Fibroblast of skin of left biceps (primary cell): Measurements from ENCODE around the gene EYA2.
"Not testable (repeated sequence)": the region's sequence is repeated elsewhere in the genome, so short reads cannot be mapped to it uniquely, and the experiment has no call there.

ENCODE experiments used
- DNase-seq, 2 experiments: peaks; one replicate each; pipeline ENCODE4 v3.0.0-alpha.2; 2013; ENCODE audit warnings: low read depth in 2 of 2

Gene EYA2

GRCh38 chr20:47174456-47175243 lies 280.0 kb downstream of the EYA2 start:
- DNase-seq = no peak

- DNase-seq = no peak
These were observed 280.9 kb downstream of the EYA2 start for GRCh38 chr20:47175493-47175892.

- DNase-seq = not testable (repeated sequence)
These were observed 281.6 kb downstream of the EYA2 start for GRCh38 chr20:47176217-47176616.

- no peak for DNase-seq
These were observed 283.6 kb downstream of the EYA2 start for GRCh38 chr20:47178277-47178676.

- no peak for DNase-seq
These were observed 284.2 kb downstream of the EYA2 start for GRCh38 chr20:47178851-47179250.

GRCh38 chr20:47179267-47179666 lies 284.6 kb downstream of the EYA2 start:
- DNase-seq = no peak

GRCh38 chr20:47181056-47181862 lies 286.6 kb downstream of the EYA2 start:
- peak; percentile 51 to 52 for DNase-seq

- DNase-seq = no peak
These were observed 288.7 kb downstream of the EYA2 start for GRCh38 chr20:47183367-47183766.

GRCh38 chr20:47187450-47188195 lies 293.0 kb downstream of the EYA2 start:
- DNase-seq = no peak

GRCh38 chr20:47188540-47188939 lies 293.9 kb downstream of the EYA2 start:
- no peak for DNase-seq

- DNase-seq = no peak
These were observed 294.4 kb downstream of the EYA2 start for GRCh38 chr20:47189060-47189459.

GRCh38 chr20:47191074-47191673 lies 296.5 kb downstream of the EYA2 start:
- DNase-seq = no peak

GRCh38 chr20:47191956-47192355 lies 297.3 kb downstream of the EYA2 start:
- no peak for DNase-seq

GRCh38 chr20:47195573-47195972 lies 300.9 kb downstream of the EYA2 start:
- DNase-seq = no peak

- peak in 1 of 2 experiments; percentile 7 for DNase-seq
These were observed 301.7 kb downstream of the EYA2 start for GRCh38 chr20:47196091-47197081.

GRCh38 chr20:47198254-47198671 lies 303.6 kb downstream of the EYA2 start:
- DNase-seq = no peak

- no peak for DNase-seq
These were observed 304.4 kb downstream of the EYA2 start for GRCh38 chr20:47198996-47199552.

GRCh38 chr20:47201074-47201730 lies 306.6 kb downstream of the EYA2 start:
- no peak for DNase-seq

GRCh38 chr20:47202733-47203667 lies 308.4 kb downstream of the EYA2 start:
- DNase-seq = no peak
